Upper lobe of right lung (tissue), 1 donor: ENCODE measurements around the gene CCM2L. TPM values are rescaled to one million over a fixed set of nuclear protein-coding genes. Genes with fewer than 3 reads are reported as not detected.

ENCODE experiments used
- ATAC-seq: fragments of 200-7000 bp; cut with Tn5 transposase; one replicate; pipeline ENCODE4 v1.9.1; 2020; ENCODE audit warnings: mild to moderate bottlenecking, moderate library complexity
- DNase-seq: peaks from one replicate; pipeline ENCODE4 v3.0.0-alpha.2; 2020
- H3K27ac ChIP-seq: fragments of 200-600 bp; one replicate; pipeline ENCODE4 v1.8.0; 2022
- H3K27me3 ChIP-seq: fragments of 200-600 bp; one replicate; pipeline ENCODE4 v1.8.0; 2022; ENCODE audit warnings: mild to moderate bottlenecking
- H3K36me3 ChIP-seq: fragments of 200-600 bp; one replicate; pipeline ENCODE4 v1.8.0; 2022
- H3K4me1 ChIP-seq: fragments of 200-600 bp; one replicate; pipeline ENCODE4 v1.8.0; 2022
- H3K4me3 ChIP-seq: fragments of 200-600 bp; one replicate; pipeline ENCODE4 v1.8.0; 2022; ENCODE audit warnings: mild to moderate bottlenecking
- H3K9me3 ChIP-seq: fragments of 200-600 bp; one replicate; pipeline ENCODE4 v1.8.0; 2022
- CTCF ChIP-seq: fragments of 200-600 bp; IDR thresholded peaks from one replicate; pipeline ENCODE4 v1.8.0; 2022; ENCODE audit warnings: antibody characterized with exemption
- intact Hi-C: fragments of 100-400 bp; cut with DNase I; formaldehyde crosslinking; loops from one replicate; pipeline ENCODE4 v1.11.0; 2022
- total RNA-seq: library from RNA; stranded (reverse); fragmentation: NEBNext Ultra II Directional; extraction: Animal tissue kit (Norgen Biotek cat#: 25700); gene quantifications from one replicate; pipeline ENCODE4 v1.2.1, GENCODE V29; 2021
- donor health status: DM: no; HTN: yes; CAD: no; lungs with severe emphysema.

Gene CCM2L
- total RNA-seq, 1 donor from 2014 or later: 23.2 TPM

GRCh38 chr20:32013326-32013725, 3.1 kb downstream of the CCM2L start:
- Histone ChIP-seq H3K27me3 (no peaks in the 10 kb centered on the region), H3K27ac (no peak overlapping the region), H3K4me3 (no peak overlapping the region), H3K9me3 (no peaks in the 10 kb centered on the region), H3K36me3 (no peaks in the 10 kb centered on the region), H3K4me1 (peaks cover 6% of the 10 kb centered on the region)
- ATAC-seq: no peak
- intact Hi-C loops: no loop called here
- DNase-seq: no peak
- TF ChIP-seq CTCF: no peak

- peaks cover 10% of the 10 kb centered on the region for H3K4me1 ChIP-seq
- no peaks in the 10 kb centered on the region for H3K36me3 ChIP-seq
- ATAC-seq: peak; percentile 74
- no peak overlapping the region for H3K4me3 ChIP-seq
- H3K27me3 ChIP-seq: peaks cover 22% of the 10 kb centered on the region
- peak; percentile 29 for TF ChIP-seq CTCF
- no peaks in the 10 kb centered on the region for H3K9me3 ChIP-seq
- intact Hi-C loops: no loop called here
- no peak overlapping the region for H3K27ac ChIP-seq
- peak; percentile 78 for DNase-seq
These were observed 7.5 kb downstream of the CCM2L start for GRCh38 chr20:32017711-32018251.

GRCh38 chr20:32018269-32019155, 8.3 kb downstream of the CCM2L start:
- ATAC-seq: peak; percentile 85
- no peaks in the 10 kb centered on the region for H3K9me3 ChIP-seq
- intact Hi-C loops: no loop called here
- DNase-seq: peak; percentile 86
- H3K27me3 ChIP-seq: peaks cover 22% of the 10 kb centered on the region
- H3K4me3 ChIP-seq: peak overlapping the region; percentile 60
- no peak for TF ChIP-seq CTCF
- H3K36me3 ChIP-seq: no peaks in the 10 kb centered on the region
- H3K27ac ChIP-seq: no peak overlapping the region
- H3K4me1 ChIP-seq: peaks cover 10% of the 10 kb centered on the region

- peak; percentile 25 for ATAC-seq
- DNase-seq: no peak
- H3K27me3 ChIP-seq: peaks cover 22% of the 10 kb centered on the region
- H3K27ac ChIP-seq: no peak overlapping the region
- no peaks in the 10 kb centered on the region for H3K9me3 ChIP-seq
- peaks cover 10% of the 10 kb centered on the region for H3K4me1 ChIP-seq
- no peaks in the 10 kb centered on the region for H3K36me3 ChIP-seq
- H3K4me3 ChIP-seq: peak overlapping the region; percentile 60
- intact Hi-C loops: no loop called here
- TF ChIP-seq CTCF: no peak
These were observed 8.9 kb downstream of the CCM2L start for GRCh38 chr20:32019156-32019510.

- peaks cover 10% of the 10 kb centered on the region for H3K4me1 ChIP-seq
- H3K27me3 ChIP-seq: peaks cover 22% of the 10 kb centered on the region
- no peak overlapping the region for H3K27ac ChIP-seq
- no peaks in the 10 kb centered on the region for H3K9me3 ChIP-seq
- H3K36me3 ChIP-seq: no peaks in the 10 kb centered on the region
- intact Hi-C loops: loop anchor here (10.0 kb wide), 1 partner anchor 165 kb away; no protein-coding TSS in a partner anchor
- ATAC-seq: no peak
- no peak for TF ChIP-seq CTCF
- peak overlapping the region; percentile 60 for H3K4me3 ChIP-seq
- no peak for DNase-seq
These were observed 9.6 kb downstream of the CCM2L start for GRCh38 chr20:32019563-32020463.
